ENCODE results near the gene LTC4S. TPM values are rescaled to one million over a fixed set of nuclear protein-coding genes. Genes with fewer than 3 reads are reported as not detected.

Gene LTC4S
- total and polyA plus RNA-seq, 2 donors (not counting 3 experiments of a cell fraction or from before 2014, with no cell fraction given) = 0.95 to 6.3 TPM

DNA sequence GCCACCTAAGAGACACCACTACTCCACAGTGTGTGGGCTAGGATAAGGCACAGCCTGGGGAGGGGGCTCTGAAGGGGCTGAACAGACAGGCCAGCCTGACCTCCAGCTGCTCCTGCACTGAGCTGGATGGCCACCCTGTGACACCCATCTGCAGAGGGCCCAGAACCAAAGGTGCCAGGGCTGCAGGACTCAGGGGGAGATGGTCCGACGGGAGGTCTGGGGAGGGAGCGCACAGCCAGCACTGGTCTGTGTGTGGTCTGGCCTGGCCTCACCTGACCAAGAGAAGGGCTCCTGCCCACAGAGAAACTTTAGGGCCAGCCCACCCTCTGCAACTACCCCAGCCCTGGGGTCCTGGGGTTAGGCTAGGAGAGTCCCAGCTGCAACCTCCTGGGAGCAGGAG lies 789 bp downstream of the LTC4S start:
- no peaks in the 10 kb centered on the region for H3K9me3 ChIP-seq (replicated peaks; ENCODE audit: control insufficient read depth, insufficient read depth, low read length)
- H3K4me1 ChIP-seq (ENCODE audit: control insufficient read depth, extremely low read depth, insufficient read depth, low read length) = peaks cover 10% of the 10 kb centered on the region
- CTCF ChIA-PET = interaction anchor here (0.7 to 8.8 kb wide), 8 partner anchors 10 to 84 kb away, joined by 3 to 103 read pairs (median 3); partner anchors contain the start of gene MAML1
- H2AFZ ChIP-seq (ENCODE audit: low read depth, low read length) = no peak overlapping the region
- H3K27ac ChIP-seq (ENCODE audit: insufficient read depth, low read depth, low read length) = no peak overlapping the region
- no peak overlapping the region for H3K9ac ChIP-seq (replicated peaks; ENCODE audit: extremely low read depth, insufficient read depth, low read length)
- H4K20me1 ChIP-seq (replicated peaks; ENCODE audit: control insufficient read depth, extremely low read depth, insufficient read depth, low read length) = no peaks in the 10 kb centered on the region
- H3K9me1 ChIP-seq (replicated peaks; ENCODE audit: control insufficient read depth, extremely low read depth, insufficient read depth, low read length) = no peaks in the 10 kb centered on the region
- FAIRE-seq = no peak
- DNase-seq (ENCODE audit: low read depth, low spot score) = no peak
- dilution Hi-C loops (cut with MboI; ENCODE audit: extremely low pct_ligation_motif_present, low sequenced_read_pairs) = no loop called here
- BruUV-seq (replicated peaks) = no TSS peak
- H3K79me2 ChIP-seq (ENCODE audit: control insufficient read depth, insufficient read depth, low read length) = no peaks in the 10 kb centered on the region
- no peak overlapping the region for H3K4me3 ChIP-seq (replicated peaks in 1 of 3; ENCODE audit: insufficient read depth in 1 of 3, low read depth in 1 of 3, low read length in 3 of 3)
- H3K4me2 ChIP-seq (ENCODE audit: insufficient read depth, low read length) = no peak overlapping the region
- intact Hi-C loops (cut with micrococcal nuclease) = loop anchor here (10.0 kb wide), 1 partner anchor 130 kb away; no protein-coding TSS in a partner anchor
- TF ChIP-seq GATA2 (IDR thresholded peaks at IDR 0.05; ENCODE audit: insufficient read depth, insufficient read length, low read depth, low read length) (no peak), EZH2 (IDR thresholded peaks at IDR 0.05; ENCODE audit: borderline replicate concordance, low read depth, low read length, severe bottlenecking) (no peak), FOS (IDR thresholded peaks at IDR 0.05; ENCODE audit: borderline replicate concordance, insufficient read depth, low read length) (no peak), MYC (IDR thresholded peaks at IDR 0.05; ENCODE audit: low read depth, low read length) (no peak), POLR2AphosphoS5 (IDR thresholded peaks at IDR 0.05; ENCODE audit: insufficient read depth, low read depth, low read length) (no peak), JUN (IDR thresholded peaks at IDR 0.05; ENCODE audit: borderline replicate concordance, insufficient read depth, insufficient read length, low read depth) (no peak), POLR2A (IDR thresholded peaks at IDR 0.05; ENCODE audit: low read depth, low read length) (no peak)
- TF ChIP-seq, protein P1, sequence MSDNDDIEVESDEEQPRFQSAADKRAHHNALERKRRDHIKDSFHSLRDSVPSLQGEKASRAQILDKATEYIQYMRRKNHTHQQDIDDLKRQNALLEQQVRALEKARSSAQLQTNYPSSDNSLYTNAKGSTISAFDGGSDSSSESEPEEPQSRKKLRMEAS (IDR thresholded peaks at IDR 0.05; ENCODE audit: insufficient read depth, insufficient read length) = no peak
- TF ChIP-seq, protein P2, sequence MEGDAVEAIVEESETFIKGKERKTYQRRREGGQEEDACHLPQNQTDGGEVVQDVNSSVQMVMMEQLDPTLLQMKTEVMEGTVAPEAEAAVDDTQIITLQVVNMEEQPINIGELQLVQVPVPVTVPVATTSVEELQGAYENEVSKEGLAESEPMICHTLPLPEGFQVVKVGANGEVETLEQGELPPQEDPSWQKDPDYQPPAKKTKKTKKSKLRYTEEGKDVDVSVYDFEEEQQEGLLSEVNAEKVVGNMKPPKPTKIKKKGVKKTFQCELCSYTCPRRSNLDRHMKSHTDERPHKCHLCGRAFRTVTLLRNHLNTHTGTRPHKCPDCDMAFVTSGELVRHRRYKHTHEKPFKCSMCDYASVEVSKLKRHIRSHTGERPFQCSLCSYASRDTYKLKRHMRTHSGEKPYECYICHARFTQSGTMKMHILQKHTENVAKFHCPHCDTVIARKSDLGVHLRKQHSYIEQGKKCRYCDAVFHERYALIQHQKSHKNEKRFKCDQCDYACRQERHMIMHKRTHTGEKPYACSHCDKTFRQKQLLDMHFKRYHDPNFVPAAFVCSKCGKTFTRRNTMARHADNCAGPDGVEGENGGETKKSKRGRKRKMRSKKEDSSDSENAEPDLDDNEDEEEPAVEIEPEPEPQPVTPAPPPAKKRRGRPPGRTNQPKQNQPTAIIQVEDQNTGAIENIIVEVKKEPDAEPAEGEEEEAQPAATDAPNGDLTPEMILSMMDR (IDR thresholded peaks at IDR 0.05; ENCODE audit: extremely low read depth in 1 of 2, insufficient read depth in 1 of 2, low read depth in 1 of 2, low read length in 2 of 2) = no peak
- peaks cover 6 to 20% of the 10 kb centered on the region in 2 experiments for H3K36me3 ChIP-seq (ENCODE audit: control insufficient read depth in 2 of 2, extremely low read depth in 1 of 2, insufficient read depth in 2 of 2, low read length in 2 of 2)
- POLR2A ChIA-PET = no interaction called here
- H3K27me3 ChIP-seq (ENCODE audit: control insufficient read depth in 2 of 2, insufficient read depth in 2 of 2, low read length in 2 of 2) = no peaks in the 10 kb centered on the region

Measured in endothelial cell of umbilical vein (primary cell).